DND-41 (cell line): ENCODE data around the gene CAV2.

Experiments used
- CTCF ChIP-seq: IDR thresholded peaks from 2 replicates; pipeline ENCODE4 v1.5.1; 2012; ENCODE audit warnings: borderline replicate concordance, low read length, moderate library complexity, mild to moderate bottlenecking; ENCODE audit not compliant: poor library complexity, severe bottlenecking; ENCODE audit errors: extremely low read depth
- EZH2 ChIP-seq: IDR thresholded peaks from 3 replicates; pipeline ENCODE4 v1.6.1; 2012; ENCODE audit warnings: borderline replicate concordance, low read depth, mild to moderate bottlenecking, moderate library complexity, low read length, inconsistent platforms; ENCODE audit not compliant: severe bottlenecking

- TF ChIP-seq CTCF (no peak), EZH2 (no peak)
These were observed 44.9 kb downstream of the CAV2 start for GRCh38 chr7:116544487-116544886.
